Ureter (tissue), 1 donor: ENCODE results near the gene MED19. TPM values are rescaled to one million over a fixed set of nuclear protein-coding genes. Genes with fewer than 3 reads are reported as not detected.
"Not testable (repeated sequence)": the region's sequence is repeated elsewhere in the genome, so short reads cannot be mapped to it uniquely, and the experiment has no call there.

ENCODE experiments used
- DNase-seq: peaks from one replicate; pipeline ENCODE4 v3.0.0-alpha.2; 2020; ENCODE audit warnings: low spot score
- total RNA-seq: library from RNA; stranded (reverse); gene quantifications from one replicate; pipeline ENCODE4 v1.2.4, GENCODE V29; 2023
- donor health status: DM: yes; HTN: yes; CAD: no.

Gene MED19
- total RNA-seq, 1 donor from 2014 or later: 12.7 TPM

DNA sequence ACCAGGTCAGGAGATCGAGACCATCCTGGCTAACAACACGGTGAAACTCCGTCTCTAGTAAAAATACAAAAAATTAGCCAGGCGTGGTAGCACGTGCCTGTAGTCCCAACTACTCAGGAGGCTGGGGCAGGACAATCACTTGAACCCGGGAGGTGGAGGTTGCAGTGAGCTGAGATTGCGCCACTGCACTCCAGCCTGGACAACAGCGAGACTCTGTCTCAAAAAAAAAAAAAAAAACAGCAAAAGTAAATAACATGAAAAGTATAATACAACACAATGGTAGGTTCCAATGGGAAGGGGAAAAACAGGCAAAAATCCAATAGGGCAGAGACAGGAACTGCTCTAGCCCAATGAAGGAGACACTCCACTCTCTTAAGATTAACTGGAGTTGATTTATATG is 6.6 kb downstream of the MED19 start:
- not testable (repeated sequence) for DNase-seq

GRCh38 chr11:57704932-57705331 is 7.1 kb downstream of the MED19 start:
- DNase-seq: no peak

- DNase-seq: no peak
Observed at GRCh38 chr11:57703341-57703740, 8.7 kb downstream of the MED19 start.

GRCh38 chr11:57700425-57700824 is 11.6 kb downstream of the MED19 start:
- no peak for DNase-seq

- DNase-seq: no peak
Observed at GRCh38 chr11:57699813-57700212, 12.2 kb downstream of the MED19 start.

- no peak for DNase-seq
Observed at GRCh38 chr11:57698843-57699365, 13.1 kb downstream of the MED19 start.

DNA sequence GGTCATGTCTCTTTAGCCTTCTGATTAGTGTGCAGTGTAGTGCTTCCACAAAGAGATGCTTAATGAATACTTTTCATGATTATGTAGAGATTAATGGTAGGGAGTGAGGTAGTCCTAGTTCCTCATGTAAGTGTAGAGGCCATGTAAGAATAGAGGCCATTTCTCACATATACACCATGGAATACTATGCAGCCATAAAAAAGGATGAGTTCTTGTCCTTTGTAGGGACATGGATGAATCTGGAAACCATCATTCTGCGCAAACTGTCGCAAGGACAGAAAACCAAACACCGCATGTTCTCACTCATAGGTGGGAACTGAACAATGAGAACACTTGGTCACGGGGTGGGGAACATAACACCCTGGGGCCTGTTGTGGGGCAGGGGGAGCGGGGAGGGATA is 21.5 kb downstream of the MED19 start:
- DNase-seq: not testable (repeated sequence)

DNA sequence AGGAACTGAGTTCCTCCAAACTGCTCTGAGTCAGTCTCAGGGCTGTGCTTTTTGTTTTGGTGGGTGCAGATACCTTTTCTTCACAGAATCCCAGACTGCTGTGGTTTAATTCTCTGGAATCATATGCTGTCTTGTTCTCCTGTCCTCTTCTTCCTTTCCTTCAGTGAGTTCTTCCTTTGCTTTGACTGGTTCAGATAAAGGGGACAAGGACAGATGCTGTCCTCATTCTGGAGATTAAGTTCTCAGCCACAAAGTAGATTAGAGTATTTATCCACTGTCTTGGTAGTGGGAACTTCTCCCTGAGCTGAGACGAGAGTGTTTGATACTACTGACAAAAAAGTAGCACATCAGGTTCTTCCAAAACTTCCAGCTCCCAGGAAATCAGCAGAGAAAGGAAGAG is 30.8 kb downstream of the MED19 start:
- no peak for DNase-seq

DNA sequence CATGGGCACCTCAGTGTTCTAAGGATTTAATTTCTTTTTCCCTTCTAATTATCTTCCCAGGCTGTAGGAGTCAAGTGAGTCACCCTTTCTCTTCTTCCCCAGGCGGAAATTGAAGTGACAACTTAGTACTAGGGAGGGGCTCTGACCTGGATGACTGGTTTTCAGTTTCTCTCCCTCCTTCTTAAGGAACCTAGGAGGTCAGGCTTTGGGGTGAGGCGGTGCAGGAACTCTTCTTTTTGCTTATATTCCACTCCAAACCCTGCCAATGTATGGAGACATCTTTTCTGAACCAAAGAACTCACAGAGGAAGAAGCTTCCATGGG is 31.5 kb downstream of the MED19 start:
- DNase-seq: no peak

DNA sequence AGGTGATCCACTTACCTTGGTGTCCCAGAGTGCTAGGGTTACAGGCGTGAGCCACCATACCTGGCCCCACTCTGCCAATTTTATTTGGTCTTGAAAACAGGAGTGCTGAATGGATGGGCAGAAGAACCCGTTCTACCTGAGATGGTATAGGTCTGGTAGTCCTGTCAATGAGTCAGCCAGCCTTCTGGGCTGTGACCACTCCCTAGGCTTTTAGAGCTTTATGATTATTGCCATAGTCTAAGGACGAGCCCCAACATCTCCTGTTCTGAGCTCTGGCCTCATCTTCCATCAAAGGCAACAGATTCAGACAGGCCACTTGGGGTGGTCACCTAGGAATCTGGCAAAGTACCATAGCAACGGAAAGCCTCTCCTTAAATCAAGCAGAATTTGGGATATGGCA is 32.6 kb downstream of the MED19 start:
- DNase-seq: no peak

DNA sequence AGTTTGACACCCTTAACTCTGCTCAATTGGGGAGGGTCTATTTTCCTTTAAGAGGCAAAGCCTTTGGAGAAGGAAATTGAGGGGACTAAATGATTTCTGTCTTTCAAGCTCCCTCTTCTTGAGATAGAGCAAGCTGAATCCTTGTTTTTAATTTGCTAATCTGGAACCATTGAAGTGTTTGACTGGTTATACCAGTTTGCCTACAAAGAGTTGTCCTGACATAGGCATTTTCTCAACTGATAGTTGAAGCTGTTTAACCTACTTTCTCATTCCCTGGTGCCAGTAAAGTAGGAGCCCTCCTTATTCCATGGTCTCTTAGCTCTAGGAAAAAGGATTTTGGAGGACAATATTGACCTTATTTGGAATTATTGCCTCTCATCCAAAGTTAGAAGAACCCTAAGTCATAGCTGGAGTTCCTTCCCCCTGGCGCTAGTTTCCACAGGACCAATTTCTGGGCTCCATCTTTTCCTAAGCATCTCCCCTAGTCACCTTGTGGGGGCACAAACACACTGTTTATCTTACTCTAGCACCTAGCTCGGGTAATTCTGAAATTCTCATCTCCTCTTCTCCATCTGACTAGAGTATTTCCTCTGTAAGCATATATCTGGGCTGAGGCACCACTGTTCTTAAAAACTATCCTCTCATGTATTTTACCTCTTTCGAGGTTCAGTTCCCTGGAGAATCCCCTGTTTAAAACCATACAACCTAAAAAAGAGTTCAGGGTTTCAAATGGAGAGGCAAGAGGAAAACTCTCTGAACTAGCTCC is 36.7 kb downstream of the MED19 start:
- DNase-seq: no peak

GRCh38 chr11:57674251-57674650 is 37.8 kb downstream of the MED19 start:
- no peak for DNase-seq

GRCh38 chr11:57668434-57668782 is 43.6 kb downstream of the MED19 start:
- DNase-seq: no peak

DNA sequence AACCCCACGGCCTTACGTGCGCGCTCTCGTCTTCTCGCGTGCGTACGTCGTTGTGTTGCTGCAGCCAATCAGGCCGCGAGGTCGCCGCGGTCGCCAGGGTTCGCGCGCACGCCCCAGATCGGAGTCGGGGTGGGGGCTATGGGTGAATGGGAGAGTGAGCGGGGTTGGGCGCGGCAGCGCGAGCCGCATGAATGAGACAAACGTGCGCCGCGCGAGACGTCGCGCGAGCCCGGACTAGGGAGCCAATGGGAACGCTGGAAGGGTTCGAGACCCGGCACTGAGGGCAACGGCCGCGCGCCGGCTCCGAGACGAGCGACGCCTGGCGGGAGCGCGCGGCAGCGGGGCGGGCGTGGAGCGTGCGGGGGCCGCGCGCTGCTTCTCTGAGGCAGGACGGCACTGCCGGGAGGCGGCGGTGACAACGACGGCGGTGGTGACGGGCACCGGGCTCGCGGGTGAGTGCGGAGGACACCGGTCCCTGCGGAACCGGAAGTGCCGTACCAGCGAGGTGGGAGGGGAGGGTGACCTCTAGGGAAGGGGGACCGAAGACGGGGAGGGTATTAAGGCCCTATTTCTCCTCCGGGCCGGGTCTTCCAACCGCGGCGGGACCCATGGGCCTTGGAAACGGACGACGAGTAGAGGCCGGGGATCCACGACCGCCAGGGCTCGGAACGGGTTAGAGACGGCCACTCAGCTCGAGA is 44.1 kb downstream of the MED19 start, which contains the start of gene ZDHHC5:
Gene ZDHHC5, plus strand, starts transcription at position 379 of the 698 bp plus-strand sequence. CDS start 4,977 bp downstream, outside the sequence.
- DNase-seq: peak; percentile 99

- peak; percentile 97 for DNase-seq
Observed at GRCh38 chr11:57667117-57667735, 44.8 kb downstream of the MED19 start.

- DNase-seq: no peak
Observed at GRCh38 chr11:57663975-57664374, 48.0 kb downstream of the MED19 start.

- no peak for DNase-seq
Observed at GRCh38 chr11:57662893-57663292, 49.1 kb downstream of the MED19 start.

DNA sequence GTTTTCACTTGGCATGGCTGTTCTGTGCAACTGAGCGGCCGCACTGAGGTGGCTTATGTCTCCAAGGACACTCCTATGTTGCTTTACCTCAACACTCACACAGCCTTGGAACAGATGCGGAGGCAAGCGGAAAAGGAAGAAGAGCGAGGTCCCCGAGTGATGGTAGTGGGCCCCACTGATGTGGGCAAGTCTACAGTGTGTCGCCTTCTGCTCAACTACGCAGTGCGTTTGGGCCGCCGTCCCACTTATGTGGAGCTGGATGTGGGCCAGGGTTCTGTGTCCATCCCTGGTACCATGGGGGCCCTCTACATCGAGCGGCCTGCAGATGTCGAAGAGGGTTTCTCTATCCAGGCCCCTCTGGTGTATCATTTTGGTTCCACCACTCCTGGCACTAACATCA is 52.3 kb downstream of the MED19 start:
- DNase-seq: no peak

DNA sequence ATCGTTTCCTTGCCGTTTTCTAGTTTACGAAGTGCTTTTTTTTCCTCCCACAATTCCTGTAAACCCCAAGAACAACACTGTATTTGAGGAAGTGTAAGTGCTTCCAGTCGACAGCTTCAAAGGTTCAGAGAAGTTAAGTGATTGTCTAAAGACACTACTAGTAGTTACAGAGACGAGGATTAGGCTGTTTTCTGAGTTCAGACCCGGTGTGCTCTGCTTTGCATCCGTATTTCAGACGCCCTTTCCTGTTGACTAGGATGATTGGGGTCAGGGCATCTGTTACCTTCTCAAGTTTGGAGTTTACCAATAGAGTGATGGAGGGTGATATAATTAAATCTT is 54.0 kb downstream of the MED19 start:
- DNase-seq: no peak

GRCh38 chr11:57657194-57658022 is 54.6 kb downstream of the MED19 start, which contains the start of gene CLP1:
TSS of gene CLP1 (plus strand) at chr11:57657762. CDS start at chr11:57659477, 1,715 bp downstream.
- DNase-seq: peak; percentile 100

DNA sequence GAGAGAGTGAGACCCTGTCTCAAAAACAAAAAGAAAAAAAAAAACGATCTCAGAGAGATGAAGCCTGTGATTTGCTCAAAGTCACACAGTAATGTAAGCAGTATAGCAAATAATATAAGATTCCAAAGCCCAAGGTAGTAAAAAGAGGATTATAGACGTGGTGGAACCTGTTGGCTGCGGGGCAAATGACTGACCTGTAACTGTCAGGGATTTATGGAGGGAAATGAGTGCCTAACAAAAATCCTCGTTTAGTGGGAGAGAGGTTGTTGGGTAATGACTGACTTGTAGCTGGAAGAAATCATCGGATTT is 55.2 kb downstream of the MED19 start:
- DNase-seq: no peak
